GM18505 (cell line): ENCODE measurements around the gene RB1.

ENCODE experiments used
- ATAC-seq: cut with Tn5 transposase; IDR thresholded peaks from one replicate; pipeline ENCODE4 v1.9.1; 2021; ENCODE audit not compliant: unreplicated experiment
- POLR2A ChIP-seq: IDR thresholded peaks from 4 replicates; pipeline ENCODE4 v1.6.1; 2011; ENCODE audit warnings: borderline replicate concordance; ENCODE audit not compliant: insufficient read depth, insufficient read length; ENCODE audit errors: extremely low read depth

The RB1 gene

GRCh38 chr13:48485432-48485831, 181.9 kb downstream of the RB1 start:
- TF ChIP-seq POLR2A, result no peak
- ATAC-seq, result no peak

GRCh38 chr13:48486362-48486761, 182.8 kb downstream of the RB1 start:
- ATAC-seq, result no peak
- TF ChIP-seq POLR2A, result no peak

GRCh38 chr13:48486836-48487235, 183.3 kb downstream of the RB1 start:
- ATAC-seq, result no peak

GRCh38 chr13:48487968-48488367, 184.4 kb downstream of the RB1 start:
- TF ChIP-seq POLR2A, result no peak
- ATAC-seq, result no peak

More at GRCh38 chr13:48486836-48487235, 183.3 kb downstream of the RB1 start:
- TF ChIP-seq POLR2A, result no peak

GRCh38 chr13:48488995-48489394, 185.4 kb downstream of the RB1 start:
- TF ChIP-seq POLR2A, result no peak
- ATAC-seq, result no peak

GRCh38 chr13:48489666-48490065, 186.1 kb downstream of the RB1 start:
- TF ChIP-seq POLR2A, result no peak

GRCh38 chr13:48490241-48490640, 186.7 kb downstream of the RB1 start:
- TF ChIP-seq POLR2A, result no peak
- ATAC-seq, result no peak

More at GRCh38 chr13:48489666-48490065, 186.1 kb downstream of the RB1 start:
- ATAC-seq, result no peak

GRCh38 chr13:48491423-48492095, 188.0 kb downstream of the RB1 start:
- no peak for ATAC-seq
- peak; percentile 65 for TF ChIP-seq POLR2A

- peak; percentile 14 for TF ChIP-seq POLR2A
- ATAC-seq, result peak; percentile 53
Observed at GRCh38 chr13:48492096-48492440, 188.5 kb downstream of the RB1 start.

GRCh38 chr13:48492470-48493065, 189.0 kb downstream of the RB1 start:
- peak; percentile 72 for ATAC-seq
- TF ChIP-seq POLR2A, result peak; percentile 72

- TF ChIP-seq POLR2A, result no peak
- peak; percentile 6 for ATAC-seq
Observed at GRCh38 chr13:48493066-48493765, 189.7 kb downstream of the RB1 start.

- TF ChIP-seq POLR2A, result no peak
- ATAC-seq, result no peak
Observed at GRCh38 chr13:48493851-48494250, 190.3 kb downstream of the RB1 start.

- ATAC-seq, result no peak
- no peak for TF ChIP-seq POLR2A
Observed at GRCh38 chr13:48494874-48495273, 191.3 kb downstream of the RB1 start.
